ENCODE data around the gene FUBP3. TPM values are rescaled to one million over a fixed set of nuclear protein-coding genes. Genes with fewer than 3 reads are reported as not detected.
A peak's percentile ranks its signal among the peaks of the same experiment; 100 is the strongest.

FUBP3 gene
- total and polyA plus RNA-seq, 4 experiments from 2014 or later: 27.6 to 46.5 (median 40.4) TPM

- Mint-ChIP-seq H3K9me3 (no peaks in the 10 kb centered on the region), H3K27ac (peak overlapping the region in 1 of 7 donors; percentile 13), H3K36me3 (peaks cover 23 to 62% of the 10 kb centered on the region in 2 donors), H3K4me1 (peaks cover 2 to 7% (median 4%) of the 10 kb centered on the region in 4 donors), H3K4me3 (no peak overlapping the region), H3K27me3 (no peaks in the 10 kb centered on the region)
- H3K4me3 ChIP-seq (ENCODE audit: low read length in 2 of 2): no peak overlapping the region
- H3K27me3 ChIP-seq (ENCODE audit: insufficient read depth, low read length): no peaks in the 10 kb centered on the region
- peaks cover 11% of the 10 kb centered on the region for H3K36me3 ChIP-seq (ENCODE audit: insufficient read depth, low read length)
- no peaks in the 10 kb centered on the region for H3K4me1 ChIP-seq (ENCODE audit: insufficient read depth, low read length)
- no peaks in the 10 kb centered on the region for H3K9me3 ChIP-seq (ENCODE audit: control insufficient read depth in 1 of 2, low read length in 2 of 2)
- H3K27ac ChIP-seq (ENCODE audit: low read depth, low read length): no peak overlapping the region
- ChIA-PET CTCF (ENCODE audit: partially characterized antibody) (no interaction called here), POLR2A (ENCODE audit: partially characterized antibody) (no interaction called here)
- no peak for DNase-seq
- intact Hi-C loops (cut with micrococcal nuclease): no loop called here
Observed at GRCh38 chr9:130607640-130608420, 28.5 kb downstream of the FUBP3 start.

DNA sequence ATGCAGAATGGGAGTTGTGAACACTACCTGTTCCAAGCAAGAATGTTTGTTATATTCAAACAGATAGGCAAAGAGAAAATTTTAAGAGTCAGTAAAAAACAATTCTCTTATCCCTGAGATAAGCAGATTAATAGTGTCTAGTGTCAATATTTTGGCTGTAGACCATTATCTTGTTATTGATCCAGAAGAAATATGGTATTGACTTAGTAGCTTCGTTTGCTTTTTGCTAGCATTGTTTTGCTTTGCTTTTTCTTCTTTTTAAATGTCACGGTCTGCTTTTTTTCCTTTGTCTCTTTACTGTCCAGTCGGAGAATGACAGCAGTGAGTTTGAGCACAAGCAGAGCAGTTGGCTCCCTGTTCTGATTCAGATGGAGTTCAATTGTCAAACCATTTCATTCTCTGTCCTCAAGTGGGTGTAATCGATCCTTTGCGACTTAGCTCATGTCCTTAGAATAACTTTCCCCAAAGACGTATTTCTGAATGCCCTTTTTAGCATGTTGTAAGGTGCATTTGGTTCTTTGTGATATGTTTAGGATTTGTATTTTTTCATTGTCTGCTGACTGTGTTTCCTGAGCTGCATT is 29.3 kb downstream of the FUBP3 start:
- no peaks in the 10 kb centered on the region for H3K9me3 ChIP-seq (ENCODE audit: control insufficient read depth in 1 of 2, low read length in 2 of 2)
- POLR2A ChIA-PET (ENCODE audit: partially characterized antibody): no interaction called here
- H3K27me3 ChIP-seq (ENCODE audit: insufficient read depth, low read length): no peaks in the 10 kb centered on the region
- H3K4me3 ChIP-seq (ENCODE audit: low read length in 2 of 2): no peak overlapping the region
- H3K36me3 Mint-ChIP-seq: peaks cover 23 to 66% of the 10 kb centered on the region in 2 donors
- no peaks in the 10 kb centered on the region for H3K9me3 Mint-ChIP-seq
- intact Hi-C loops (cut with micrococcal nuclease): no loop called here
- no peak overlapping the region for H3K27ac ChIP-seq (ENCODE audit: low read depth, low read length)
- H3K4me3 Mint-ChIP-seq: no peak overlapping the region
- no peaks in the 10 kb centered on the region for H3K4me1 ChIP-seq (ENCODE audit: insufficient read depth, low read length)
- peaks cover 2 to 7% (median 4%) of the 10 kb centered on the region in 4 donors for H3K4me1 Mint-ChIP-seq
- CTCF ChIA-PET (ENCODE audit: partially characterized antibody): no interaction called here
- H3K27ac Mint-ChIP-seq: no peak overlapping the region
- no peak for DNase-seq
- no peaks in the 10 kb centered on the region for H3K27me3 Mint-ChIP-seq
- peaks cover 18% of the 10 kb centered on the region for H3K36me3 ChIP-seq (ENCODE audit: insufficient read depth, low read length)

GRCh38 chr9:130609163-130609562 is 29.8 kb downstream of the FUBP3 start:
- Mint-ChIP-seq H3K27me3 (no peaks in the 10 kb centered on the region), H3K4me3 (no peak overlapping the region), H3K4me1 (peaks cover 2 to 7% (median 4%) of the 10 kb centered on the region in 4 donors), H3K9me3 (no peaks in the 10 kb centered on the region), H3K27ac (no peak overlapping the region), H3K36me3 (peaks cover 18 to 66% of the 10 kb centered on the region in 2 donors)
- H3K27ac ChIP-seq (ENCODE audit: low read depth, low read length): no peak overlapping the region
- H3K4me1 ChIP-seq (ENCODE audit: insufficient read depth, low read length): no peaks in the 10 kb centered on the region
- no peak for DNase-seq
- no peaks in the 10 kb centered on the region for H3K27me3 ChIP-seq (ENCODE audit: insufficient read depth, low read length)
- H3K4me3 ChIP-seq (ENCODE audit: low read length in 2 of 2): no peak overlapping the region
- POLR2A ChIA-PET (ENCODE audit: partially characterized antibody): no interaction called here
- intact Hi-C loops (cut with micrococcal nuclease): no loop called here
- H3K9me3 ChIP-seq (ENCODE audit: control insufficient read depth in 1 of 2, low read length in 2 of 2): no peaks in the 10 kb centered on the region
- CTCF ChIA-PET (ENCODE audit: partially characterized antibody): no interaction called here
- H3K36me3 ChIP-seq (ENCODE audit: insufficient read depth, low read length): peaks cover 23% of the 10 kb centered on the region

DNA sequence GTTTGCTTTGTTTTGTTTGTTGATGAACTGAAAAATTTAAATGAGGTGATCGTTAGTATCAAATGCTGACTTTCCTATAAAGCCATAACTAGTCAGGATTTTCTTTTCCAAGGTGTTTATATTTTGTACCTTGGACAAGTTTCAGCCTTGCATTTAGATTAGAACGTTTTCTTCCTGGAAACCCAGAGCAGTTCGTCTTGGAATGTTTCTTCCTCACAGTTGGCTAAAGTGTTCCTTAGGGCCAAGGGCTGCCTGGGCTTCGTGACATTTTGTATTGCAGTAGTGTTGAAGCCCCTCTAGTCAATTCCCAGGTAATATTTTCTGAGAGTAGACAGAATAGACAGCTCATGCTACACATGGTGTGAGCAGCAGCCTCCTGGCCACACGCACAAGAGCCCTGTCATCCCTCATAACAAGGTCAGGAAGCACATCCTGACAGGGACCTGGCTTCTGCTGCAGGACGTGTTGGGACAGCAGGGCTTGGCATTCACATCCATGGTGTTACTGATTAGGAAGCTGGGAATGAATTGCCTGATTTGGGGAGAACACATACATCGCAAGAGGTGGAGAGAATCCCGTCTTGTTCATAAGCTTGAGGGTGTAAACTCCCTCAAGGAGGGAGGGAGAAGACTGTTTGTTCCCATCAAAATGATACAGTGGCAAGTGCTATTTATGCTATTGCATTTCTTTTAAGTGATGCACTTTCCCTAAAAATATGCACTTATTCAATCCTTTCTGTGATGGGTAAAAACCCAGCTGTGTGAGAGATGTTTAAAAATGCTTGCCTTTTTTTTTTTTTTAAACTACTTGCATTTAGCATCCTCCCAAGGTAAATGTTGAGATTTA is 31.7 kb downstream of the FUBP3 start:
- peaks cover 33 to 76% of the 10 kb centered on the region in 2 donors for H3K36me3 Mint-ChIP-seq
- no peaks in the 10 kb centered on the region for H3K27me3 Mint-ChIP-seq
- peaks cover 0 to 2% (median 0%) of the 10 kb centered on the region in 8 donors for H3K9me3 Mint-ChIP-seq
- peaks cover 35% of the 10 kb centered on the region for H3K36me3 ChIP-seq (ENCODE audit: insufficient read depth, low read length)
- POLR2A ChIA-PET (ENCODE audit: partially characterized antibody): no interaction called here
- intact Hi-C loops (cut with micrococcal nuclease): no loop called here
- no peaks in the 10 kb centered on the region for H3K9me3 ChIP-seq (ENCODE audit: control insufficient read depth in 1 of 2, low read length in 2 of 2)
- H3K4me1 ChIP-seq (ENCODE audit: insufficient read depth, low read length): no peaks in the 10 kb centered on the region
- no peaks in the 10 kb centered on the region for H3K27me3 ChIP-seq (ENCODE audit: insufficient read depth, low read length)
- H3K4me1 Mint-ChIP-seq: peaks cover 2 to 5% (median 4%) of the 10 kb centered on the region in 4 donors
- peak overlapping the region in 3 of 7 donors; percentile 8 to 13 (median 10) for H3K27ac Mint-ChIP-seq
- H3K27ac ChIP-seq (ENCODE audit: low read depth, low read length): no peak overlapping the region
- H3K4me3 ChIP-seq (ENCODE audit: low read length in 2 of 2): no peak overlapping the region
- no peak overlapping the region for H3K4me3 Mint-ChIP-seq
- CTCF ChIA-PET (ENCODE audit: partially characterized antibody): interaction anchor here (1.7 kb wide), 1 partner anchor 73 kb away, joined by 3 read pairs; no protein-coding TSS in a partner anchor
- DNase-seq: no peak

DNA sequence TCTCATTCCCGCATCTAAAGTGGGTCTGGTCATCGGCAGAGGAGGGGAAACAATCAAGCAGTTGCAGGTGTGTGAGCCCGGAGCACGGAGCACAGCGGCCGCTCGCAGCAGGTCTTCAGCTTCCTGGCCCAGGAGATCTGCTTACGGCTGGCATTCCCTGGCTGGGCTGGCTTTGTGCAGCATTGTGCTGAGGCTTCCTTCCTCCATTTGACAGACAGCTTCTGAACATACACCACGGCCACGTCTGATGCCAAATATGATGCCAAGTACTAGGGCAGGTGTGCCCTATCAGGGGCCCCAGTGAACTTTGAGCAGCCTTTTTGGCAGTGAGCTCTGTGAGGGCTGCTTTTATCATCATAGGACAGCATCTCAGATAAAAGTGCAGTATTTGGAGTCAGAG is 37.1 kb downstream of the FUBP3 start:
- no peaks in the 10 kb centered on the region for H3K4me1 Mint-ChIP-seq
- ChIA-PET CTCF (ENCODE audit: partially characterized antibody) (no interaction called here), POLR2A (ENCODE audit: partially characterized antibody) (no interaction called here)
- H3K36me3 ChIP-seq (ENCODE audit: insufficient read depth, low read length): peaks cover 74% of the 10 kb centered on the region
- no peaks in the 10 kb centered on the region for H3K4me1 ChIP-seq (ENCODE audit: insufficient read depth, low read length)
- no peak overlapping the region for H3K27ac Mint-ChIP-seq
- peaks cover 46 to 96% of the 10 kb centered on the region in 2 donors for H3K36me3 Mint-ChIP-seq
- intact Hi-C loops (cut with micrococcal nuclease): no loop called here
- H3K9me3 Mint-ChIP-seq: peaks cover 0 to 2% (median 0%) of the 10 kb centered on the region in 8 donors
- H3K4me3 ChIP-seq (ENCODE audit: low read length in 2 of 2): no peak overlapping the region
- no peak overlapping the region for H3K27ac ChIP-seq (ENCODE audit: low read depth, low read length)
- no peaks in the 10 kb centered on the region for H3K27me3 Mint-ChIP-seq
- no peak overlapping the region for H3K4me3 Mint-ChIP-seq
- DNase-seq: no peak
- no peaks in the 10 kb centered on the region for H3K27me3 ChIP-seq (ENCODE audit: insufficient read depth, low read length)
- H3K9me3 ChIP-seq (ENCODE audit: control insufficient read depth in 1 of 2, low read length in 2 of 2): no peaks in the 10 kb centered on the region

DNA sequence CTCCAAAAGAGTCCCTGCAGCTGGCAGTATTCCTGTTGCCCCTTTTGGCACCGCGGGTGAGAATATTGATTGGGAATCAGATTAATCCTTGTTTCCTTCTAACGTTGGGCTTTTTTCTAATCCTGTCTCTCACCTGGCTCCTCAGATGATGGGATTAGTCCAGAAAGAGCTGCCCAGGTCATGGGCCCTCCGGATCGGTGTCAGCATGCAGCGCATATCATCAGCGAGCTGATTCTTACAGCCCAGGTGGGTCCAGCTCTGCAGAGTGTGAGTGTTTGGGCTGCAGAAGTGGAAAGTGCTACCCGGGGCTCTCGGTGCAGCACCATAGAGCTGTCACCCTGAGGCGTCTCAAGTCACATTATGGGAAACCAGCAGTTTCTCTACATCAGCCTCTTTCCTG is 44.1 kb downstream of the FUBP3 start:
- ChIA-PET POLR2A (ENCODE audit: partially characterized antibody) (no interaction called here), CTCF (ENCODE audit: partially characterized antibody) (no interaction called here)
- no peak for DNase-seq
- H3K4me3 Mint-ChIP-seq: no peak overlapping the region
- peaks cover 62 to 84% of the 10 kb centered on the region in 2 donors for H3K36me3 Mint-ChIP-seq
- Histone ChIP-seq H3K27ac (ENCODE audit: low read depth, low read length) (no peak overlapping the region), H3K4me3 (ENCODE audit: low read length in 2 of 2) (no peak overlapping the region), H3K4me1 (ENCODE audit: insufficient read depth, low read length) (no peaks in the 10 kb centered on the region), H3K27me3 (ENCODE audit: insufficient read depth, low read length) (no peaks in the 10 kb centered on the region), H3K9me3 (ENCODE audit: control insufficient read depth in 1 of 2, low read length in 2 of 2) (no peaks in the 10 kb centered on the region), H3K36me3 (ENCODE audit: insufficient read depth, low read length) (peaks cover 75% of the 10 kb centered on the region)
- no peaks in the 10 kb centered on the region for H3K4me1 Mint-ChIP-seq
- no peaks in the 10 kb centered on the region for H3K9me3 Mint-ChIP-seq
- no peaks in the 10 kb centered on the region for H3K27me3 Mint-ChIP-seq
- intact Hi-C loops (cut with micrococcal nuclease): no loop called here
- H3K27ac Mint-ChIP-seq: no peak overlapping the region

DNA sequence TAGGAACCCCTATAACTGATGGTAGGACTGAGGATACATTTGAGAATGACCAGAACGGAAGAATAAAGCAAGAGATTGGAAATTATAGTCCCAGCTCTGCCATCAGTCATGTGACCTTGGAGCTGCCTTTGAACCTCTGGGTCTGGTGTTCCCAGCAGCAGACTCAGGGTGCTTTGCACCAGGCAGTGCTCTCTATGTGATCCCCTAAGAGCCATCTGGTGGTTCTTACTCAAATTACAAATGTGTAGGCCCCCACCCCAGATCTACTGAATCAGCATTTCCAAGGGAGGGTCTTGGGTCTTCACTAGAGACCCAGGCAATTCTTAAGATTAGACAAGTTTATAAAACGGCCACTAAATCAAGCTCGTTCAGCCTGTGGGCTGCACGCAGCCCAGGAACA is 44.8 kb downstream of the FUBP3 start:
- Histone ChIP-seq H3K36me3 (ENCODE audit: insufficient read depth, low read length) (peaks cover 72% of the 10 kb centered on the region), H3K4me3 (ENCODE audit: low read length in 2 of 2) (no peak overlapping the region), H3K4me1 (ENCODE audit: insufficient read depth, low read length) (no peaks in the 10 kb centered on the region), H3K27me3 (ENCODE audit: insufficient read depth, low read length) (no peaks in the 10 kb centered on the region), H3K9me3 (ENCODE audit: control insufficient read depth in 1 of 2, low read length in 2 of 2) (no peaks in the 10 kb centered on the region), H3K27ac (ENCODE audit: low read depth, low read length) (no peak overlapping the region)
- DNase-seq: no peak
- ChIA-PET POLR2A (ENCODE audit: partially characterized antibody) (no interaction called here), CTCF (ENCODE audit: partially characterized antibody) (no interaction called here)
- Mint-ChIP-seq H3K27ac (peak overlapping the region in 1 of 7 donors; percentile 5), H3K4me1 (no peaks in the 10 kb centered on the region), H3K27me3 (no peaks in the 10 kb centered on the region), H3K36me3 (peaks cover 61 to 83% of the 10 kb centered on the region in 2 donors), H3K9me3 (no peaks in the 10 kb centered on the region), H3K4me3 (no peak overlapping the region)
- intact Hi-C loops (cut with micrococcal nuclease): no loop called here

Data from CD4-positive, alpha-beta memory T cell (primary cell).